HG03457 (cell line): ENCODE results near the gene CD58.

Experiments
- ATAC-seq: cut with Tn5 transposase; IDR thresholded peaks from one replicate; pipeline ENCODE4 v1.9.1; 2021; ENCODE audit warnings: moderate number of reproducible peaks; ENCODE audit not compliant: unreplicated experiment

The CD58 gene

GRCh38 chr1:116545359-116545705 lies 25.5 kb downstream of the CD58 start:
- ATAC-seq: peak; percentile 20

GRCh38 chr1:116544588-116545358 lies 26.1 kb downstream of the CD58 start:
- peak; percentile 45 for ATAC-seq

GRCh38 chr1:116540088-116540487 lies 30.7 kb downstream of the CD58 start:
- no peak for ATAC-seq

GRCh38 chr1:116538544-116538943 lies 32.3 kb downstream of the CD58 start:
- ATAC-seq: peak; percentile 67

GRCh38 chr1:116537898-116538297 lies 32.9 kb downstream of the CD58 start:
- no peak for ATAC-seq

- ATAC-seq: no peak
These were observed 33.6 kb downstream of the CD58 start for GRCh38 chr1:116537040-116537831.

GRCh38 chr1:116534014-116534739 lies 36.6 kb downstream of the CD58 start:
- no peak for ATAC-seq

- ATAC-seq: no peak
These were observed 37.4 kb downstream of the CD58 start for GRCh38 chr1:116533429-116533820.

- no peak for ATAC-seq
These were observed 38.0 kb downstream of the CD58 start for GRCh38 chr1:116532671-116533428.

GRCh38 chr1:116531917-116532316 lies 38.9 kb downstream of the CD58 start:
- ATAC-seq: no peak

GRCh38 chr1:116529681-116530080 lies 41.1 kb downstream of the CD58 start:
- no peak for ATAC-seq

- no peak for ATAC-seq
These were observed 41.6 kb downstream of the CD58 start for GRCh38 chr1:116529199-116529631.

- ATAC-seq: no peak
These were observed 42.3 kb downstream of the CD58 start for GRCh38 chr1:116528329-116529083.

- ATAC-seq: no peak
These were observed 45.4 kb downstream of the CD58 start for GRCh38 chr1:116525440-116525839.

- no peak for ATAC-seq
These were observed 49.6 kb downstream of the CD58 start for GRCh38 chr1:116521186-116521585.

GRCh38 chr1:116518400-116518799 lies 52.4 kb downstream of the CD58 start:
- ATAC-seq: no peak

- ATAC-seq: no peak
These were observed 54.2 kb downstream of the CD58 start for GRCh38 chr1:116516631-116517030.

GRCh38 chr1:116515702-116516101 lies 55.1 kb downstream of the CD58 start:
- no peak for ATAC-seq

- peak; percentile 71 for ATAC-seq
These were observed 55.9 kb downstream of the CD58 start for GRCh38 chr1:116514708-116515525.
